Keratinocyte (primary cell): Measurements from ENCODE around the gene BFSP1. TPM values are rescaled to one million over a fixed set of nuclear protein-coding genes. Genes with fewer than 3 reads are reported as not detected.

Experiments
- DNase-seq: peaks from one replicate; pipeline ENCODE4 v3.0.0-alpha.2; 2011; ENCODE audit warnings: low read depth, missing footprints, low spot score
- FAIRE-seq: peaks from 2 replicates; lab custom pipeline; 2011; peaks lifted over from hg19 to GRCh38; lab: Jason Lieb, UNC
- H2AFZ ChIP-seq: 2 replicates; pipeline ENCODE4 v1.6.0; 2012; ENCODE audit warnings: low read length, control low read depth, inconsistent platforms; ENCODE audit not compliant: control insufficient read depth
- H3K27ac ChIP-seq: 2 replicates; pipeline ENCODE4 v1.5.1; 2011; ENCODE audit warnings: low read length; ENCODE audit not compliant: control insufficient read depth, insufficient read depth
- H3K27me3 ChIP-seq: 3 replicates; pipeline ENCODE4 v1.6.0; 2011; ENCODE audit warnings: low read length; ENCODE audit not compliant: control insufficient read depth, insufficient read depth; ENCODE audit errors: extremely low read depth
- H3K36me3 ChIP-seq, 2 experiments: 2 replicates in 1 of 2; 3 replicates in 1 of 2; pipeline ENCODE4 v1.5.1; 2011; ENCODE audit warnings: low read length in 2 of 2, mild to moderate bottlenecking in 1 of 2; ENCODE audit not compliant: control insufficient read depth in 2 of 2, insufficient read depth in 2 of 2; ENCODE audit errors: extremely low read depth in 1 of 2
- H3K4me1 ChIP-seq: 3 replicates; pipeline ENCODE4 v1.5.1; 2011; ENCODE audit warnings: low read length; ENCODE audit not compliant: control insufficient read depth, insufficient read depth; ENCODE audit errors: extremely low read depth
- H3K4me2 ChIP-seq: 3 replicates; pipeline ENCODE4 v1.6.0; 2011; ENCODE audit warnings: low read depth, low read length; ENCODE audit not compliant: control insufficient read depth, insufficient read depth; ENCODE audit errors: extremely low read depth
- H3K4me3 ChIP-seq, 3 experiments: fragments of 200-600 bp in 1 of 3; sonication (generic) in 1 of 3; 2 replicates in 2 of 3; 3 replicates in 1 of 3; pipeline ENCODE4 v1.5.1; 2011 to 2016; ENCODE audit warnings: low read length in 3 of 3, mild to moderate bottlenecking in 3 of 3, control low read depth in 2 of 3, inconsistent platforms in 1 of 3, low read depth in 1 of 3, mixed read lengths in 1 of 3, mixed run types in 1 of 3, moderate library complexity in 1 of 3; ENCODE audit not compliant: control insufficient read depth in 2 of 3, insufficient read depth in 2 of 3; ENCODE audit errors: extremely low read depth in 1 of 3
- H3K79me2 ChIP-seq: 2 replicates; pipeline ENCODE4 v1.6.0; 2012; ENCODE audit warnings: low read length; ENCODE audit not compliant: control insufficient read depth, insufficient read depth
- H3K9ac ChIP-seq: 3 replicates; pipeline ENCODE4 v1.6.0; 2011; ENCODE audit warnings: low read length; ENCODE audit not compliant: control insufficient read depth, insufficient read depth; ENCODE audit errors: extremely low read depth
- H3K9me1 ChIP-seq: 3 replicates; pipeline ENCODE4 v1.6.0; 2011; ENCODE audit warnings: low read length; ENCODE audit not compliant: control insufficient read depth, insufficient read depth; ENCODE audit errors: extremely low read depth
- H3K9me3 ChIP-seq: 2 replicates; pipeline ENCODE4 v1.5.1; 2012; ENCODE audit warnings: low read depth, low read length; ENCODE audit not compliant: control insufficient read depth
- H4K20me1 ChIP-seq: 3 replicates; pipeline ENCODE4 v1.6.0; 2011; ENCODE audit warnings: low read length; ENCODE audit not compliant: control insufficient read depth, insufficient read depth; ENCODE audit errors: extremely low read depth
- CTCF ChIP-seq, 3 experiments: IDR thresholded peaks in 1 of 3; conservative IDR thresholded peaks in 1 of 3; optimal IDR thresholded peaks in 1 of 3; 2 replicates in 2 of 3; 3 replicates in 1 of 3; pipeline versions ENCODE3 to v1.5.1; 2011; ENCODE audit warnings: low read length in 3 of 3, mild to moderate bottlenecking in 3 of 3, moderate library complexity in 2 of 3, control low read depth in 1 of 3, inconsistent platforms in 1 of 3; ENCODE audit not compliant: insufficient read depth in 2 of 3; ENCODE audit errors: extremely low read depth in 1 of 3
- EZH2 ChIP-seq: IDR thresholded peaks from one replicate; pipeline ENCODE4 v1.6.1; 2012; ENCODE audit warnings: inconsistent platforms, mild to moderate bottlenecking, low read length, moderate library complexity
- dilution Hi-C: fragments of 300-500 bp; cut with MboI; formaldehyde crosslinking; loops from one replicate; pipeline ENCODE4 v1.7.0; 2020; ENCODE audit warnings: low sequenced_read_pairs; ENCODE audit not compliant: extremely low pct_ligation_motif_present
- polyA plus RNA-seq, 5 experiments: library from polyadenylated mRNA; depleted of rRNA in 3 of 5; stranded (reverse) in 3 of 5; stranded (forward) in 1 of 5; unstranded in 1 of 5; fragments of >200 nt; gene quantifications; 1 replicate in 1 of 5; 2 replicates in 3 of 5; 3 replicates in 1 of 5; pipeline versions ENCODE4 v1.2.1 to v1.2.3, GENCODE V29; 2011 to 2012; ENCODE audit warnings: missing spikeins in 2 of 5, low read depth in 1 of 5, low replicate concordance in 1 of 5

BFSP1 gene
- polyA plus RNA-seq, 1 donor (not counting 4 experiments of a cell fraction or from before 2014, with no cell fraction given) = 2.2 TPM

- FAIRE-seq = no peak
These were observed 38.0 kb downstream of the BFSP1 start for GRCh38 chr20:17493173-17493572.

GRCh38 chr20:17491488-17491887 lies 39.7 kb downstream of the BFSP1 start:
- no peak overlapping the region for H3K4me3 ChIP-seq
- H4K20me1 ChIP-seq = no peaks in the 10 kb centered on the region
- DNase-seq (no peak), FAIRE-seq (no peak)
- no peaks in the 10 kb centered on the region for H3K4me1 ChIP-seq
- H3K27ac ChIP-seq = no peak overlapping the region
- no peaks in the 10 kb centered on the region for H3K9me1 ChIP-seq
- TF ChIP-seq EZH2 (no peak), CTCF (optimal IDR thresholded peaks at IDR 0.05 in 1 of 3, IDR thresholded peaks at IDR 0.05 in 1 of 3, conservative IDR thresholded peaks at IDR 0.05 in 1 of 3; ENCODE audit: extremely low read depth in 1 of 3, insufficient read depth in 2 of 3, low read length in 3 of 3) (no peak)
- H3K4me2 ChIP-seq = no peak overlapping the region
- H3K79me2 ChIP-seq = no peaks in the 10 kb centered on the region
- no peak overlapping the region for H2AFZ ChIP-seq
- no peaks in the 10 kb centered on the region for H3K36me3 ChIP-seq
- H3K9ac ChIP-seq = no peak overlapping the region
- H3K9me3 ChIP-seq = no peaks in the 10 kb centered on the region
- no peaks in the 10 kb centered on the region for H3K27me3 ChIP-seq
- dilution Hi-C loops = no loop called here

More at GRCh38 chr20:17493173-17493572, 38.0 kb downstream of the BFSP1 start:
- Histone ChIP-seq H4K20me1 (no peaks in the 10 kb centered on the region), H3K4me1 (no peaks in the 10 kb centered on the region), H3K9me1 (no peaks in the 10 kb centered on the region), H2AFZ (no peak overlapping the region), H3K27ac (no peak overlapping the region), H3K9me3 (no peaks in the 10 kb centered on the region), H3K4me3 (no peak overlapping the region), H3K4me2 (no peak overlapping the region), H3K36me3 (no peaks in the 10 kb centered on the region), H3K27me3 (no peaks in the 10 kb centered on the region), H3K9ac (no peak overlapping the region), H3K79me2 (no peaks in the 10 kb centered on the region)
- TF ChIP-seq CTCF (optimal IDR thresholded peaks at IDR 0.05 in 1 of 3, IDR thresholded peaks at IDR 0.05 in 1 of 3, conservative IDR thresholded peaks at IDR 0.05 in 1 of 3; ENCODE audit: extremely low read depth in 1 of 3, insufficient read depth in 2 of 3, low read length in 3 of 3) (no peak), EZH2 (no peak)
- DNase-seq = no peak
- dilution Hi-C loops = no loop called here
